ENCODE measurements around the gene GPR183. TPM values are rescaled to one million over a fixed set of nuclear protein-coding genes. Genes with fewer than 3 reads are reported as not detected.

GPR183 gene
- total RNA-seq, 4 donors from 2014 or later = 17.2 to 73.5 (median 42.7) TPM

DNA sequence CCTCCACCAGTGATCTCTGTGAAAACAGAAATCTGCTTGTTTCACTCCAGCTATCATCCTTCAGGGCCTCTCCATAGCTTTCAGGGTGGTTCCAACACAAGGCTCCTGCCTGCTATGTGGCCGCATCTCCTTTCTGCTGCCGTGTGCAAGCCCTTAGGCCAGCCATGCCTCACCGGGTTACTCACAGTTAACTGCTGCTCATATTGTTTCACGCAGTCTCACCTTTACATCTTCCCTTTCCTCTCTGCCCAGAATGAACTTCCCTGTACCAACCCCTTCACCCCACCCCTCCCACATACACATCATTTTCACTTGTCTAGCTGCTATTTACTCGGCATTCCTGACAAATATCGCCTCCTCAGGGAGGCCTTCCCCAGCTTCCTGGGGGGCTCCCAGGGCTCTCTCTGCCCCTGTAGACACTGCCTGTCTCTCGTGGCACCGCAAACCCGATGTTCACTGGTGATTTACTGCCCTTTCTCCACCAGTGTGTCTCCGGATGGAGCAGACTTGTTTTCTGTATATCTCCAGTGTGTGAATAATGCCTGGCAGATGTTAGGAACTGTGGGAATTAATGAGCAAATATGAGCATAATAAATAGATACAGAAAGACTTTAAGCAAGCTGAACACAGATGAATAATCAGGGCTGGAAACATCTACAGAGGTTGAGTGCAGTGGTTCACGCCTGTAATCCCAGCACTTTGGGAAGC lies 39.3 kb upstream of the GPR183 start:
- DNase-seq (ENCODE audit: low spot score) (no peak), ATAC-seq (ENCODE audit: low FRiP score) (no peak)
- no peak for TF ChIP-seq CTCF (IDR thresholded peaks at IDR 0.05)

DNA sequence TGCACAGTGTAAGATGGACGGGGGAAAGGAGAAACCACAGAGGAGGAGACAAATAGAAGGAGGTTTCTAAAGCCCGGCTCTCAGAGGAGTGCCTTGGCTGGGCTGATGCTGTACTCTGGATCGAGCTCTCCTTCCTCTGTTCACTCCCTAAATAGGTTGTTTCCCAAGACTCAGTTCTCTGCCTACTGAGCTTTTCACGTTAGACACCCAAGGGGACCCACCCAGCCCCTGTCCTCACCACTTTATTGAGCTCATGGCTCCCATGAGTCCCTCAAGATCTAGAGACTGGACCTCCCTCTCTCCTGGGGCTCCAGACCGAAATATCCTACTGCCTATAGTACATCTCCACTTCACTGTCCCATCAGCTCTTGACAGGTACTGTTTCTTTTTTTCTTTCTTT lies 38.1 kb upstream of the GPR183 start:
- no peak for DNase-seq (ENCODE audit: low spot score)

GRCh38 chr13:99344610-99345208 lies 37.5 kb upstream of the GPR183 start:
- ATAC-seq (ENCODE audit: low FRiP score) (no peak), DNase-seq (ENCODE audit: low spot score) (no peak)
- TF ChIP-seq CTCF (IDR thresholded peaks at IDR 0.05) = no peak

More for the DNA sequence above, 38.1 kb upstream of the GPR183 start:
- no peak for ATAC-seq (ENCODE audit: low FRiP score)
- TF ChIP-seq CTCF (IDR thresholded peaks at IDR 0.05) = no peak

DNA sequence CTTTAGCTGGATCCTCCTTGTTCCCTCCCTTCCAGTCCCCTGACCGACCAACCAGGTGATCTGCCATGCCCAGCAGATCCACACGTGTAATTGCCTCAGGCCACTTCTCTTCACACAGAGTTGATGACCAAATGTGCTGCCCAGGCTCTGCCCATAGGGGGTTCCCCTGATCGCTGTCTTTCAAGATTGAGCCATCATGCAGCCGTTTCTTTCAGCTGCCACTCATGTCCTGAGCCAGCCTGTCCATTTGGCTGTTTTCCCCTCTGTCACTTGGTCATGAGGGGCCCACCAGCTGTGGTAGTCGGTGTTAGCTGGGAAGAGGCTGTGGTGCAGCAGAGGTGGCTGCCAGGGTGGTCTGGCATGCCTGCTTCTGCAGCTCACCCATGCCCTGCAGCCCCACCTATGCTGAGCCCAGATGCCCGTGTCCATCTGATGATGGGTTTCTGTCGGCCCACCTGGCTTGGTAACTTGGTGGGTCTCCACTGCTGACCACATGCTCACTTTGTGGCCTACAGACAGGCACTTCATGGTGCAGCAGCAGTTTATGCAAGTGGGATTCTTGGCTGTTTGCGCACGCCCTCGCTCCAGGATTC lies 35.6 kb upstream of the GPR183 start:
- DNase-seq (ENCODE audit: low spot score) (no peak), ATAC-seq (ENCODE audit: low FRiP score) (peak; percentile 15)
- TF ChIP-seq CTCF (IDR thresholded peaks at IDR 0.05) = no peak

DNA sequence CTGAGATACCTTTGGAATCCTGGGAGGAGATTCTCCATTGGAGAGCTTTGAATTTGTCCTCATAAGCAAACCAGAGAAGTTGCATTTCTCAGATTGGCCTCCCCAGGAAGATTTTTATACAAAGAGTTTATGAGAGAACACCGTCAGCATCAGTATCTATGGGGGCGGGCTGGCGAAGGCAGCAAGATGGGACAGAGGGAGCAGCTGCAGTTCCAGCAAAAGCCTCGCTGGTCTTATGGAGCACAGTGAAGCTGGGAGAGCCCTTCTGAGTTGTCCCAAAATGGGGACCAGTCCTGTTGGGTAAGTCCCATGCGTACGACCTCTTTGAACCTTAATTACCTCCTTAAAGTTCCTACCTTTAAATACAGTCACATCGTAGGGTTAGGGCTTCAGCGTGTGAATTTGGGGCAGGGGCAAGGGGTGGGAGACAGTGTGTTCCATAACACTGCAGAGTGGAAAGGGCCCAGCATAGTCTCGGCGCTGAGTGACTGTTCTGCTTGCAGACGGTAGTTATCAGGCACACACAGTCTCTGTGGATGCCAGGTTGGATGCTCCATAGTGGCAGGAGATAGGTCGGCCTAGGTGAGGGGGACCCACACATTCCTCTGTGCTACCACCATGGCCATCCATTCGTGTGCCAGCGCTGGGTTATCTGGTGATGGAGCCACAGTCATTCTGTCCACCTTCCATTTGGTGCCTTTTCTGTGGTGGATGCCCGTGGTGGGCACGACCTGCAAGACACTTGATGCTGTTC lies 34.9 kb upstream of the GPR183 start:
- ATAC-seq (ENCODE audit: low FRiP score) (no peak), DNase-seq (ENCODE audit: low spot score) (no peak)
- no peak for TF ChIP-seq CTCF (IDR thresholded peaks at IDR 0.05)

- no peak for TF ChIP-seq CTCF (IDR thresholded peaks at IDR 0.05)
- DNase-seq (ENCODE audit: low spot score) (no peak), ATAC-seq (ENCODE audit: low FRiP score) (no peak)
Observed at GRCh38 chr13:99340638-99341037, 33.4 kb upstream of the GPR183 start.
